ENCODE results near the gene NR4A3.
"Not testable (repeated sequence)": the region's sequence is repeated elsewhere in the genome, so short reads cannot be mapped to it uniquely, and the experiment has no call there.

Gene NR4A3

DNA sequence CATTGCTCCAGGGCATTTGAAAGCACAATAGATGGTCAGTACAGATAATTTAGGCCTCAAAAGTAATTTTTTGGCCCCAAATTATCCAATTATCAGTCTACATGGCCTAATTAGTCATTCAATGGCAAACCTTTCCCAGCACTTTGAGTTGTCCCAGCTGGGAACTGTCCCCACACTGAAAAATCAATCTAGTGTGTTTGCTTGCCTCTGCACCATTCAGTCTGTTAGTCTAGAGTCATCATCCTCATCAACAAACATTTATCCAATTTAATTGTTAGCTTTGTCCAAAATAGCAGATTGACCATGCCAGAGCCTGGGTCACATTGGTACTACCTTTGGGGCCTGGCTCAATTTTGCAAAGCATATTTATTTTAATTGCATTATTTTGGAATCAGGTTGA, 13.9 kb downstream of the NR4A3 start:
- DNase-seq: no peak

DNA sequence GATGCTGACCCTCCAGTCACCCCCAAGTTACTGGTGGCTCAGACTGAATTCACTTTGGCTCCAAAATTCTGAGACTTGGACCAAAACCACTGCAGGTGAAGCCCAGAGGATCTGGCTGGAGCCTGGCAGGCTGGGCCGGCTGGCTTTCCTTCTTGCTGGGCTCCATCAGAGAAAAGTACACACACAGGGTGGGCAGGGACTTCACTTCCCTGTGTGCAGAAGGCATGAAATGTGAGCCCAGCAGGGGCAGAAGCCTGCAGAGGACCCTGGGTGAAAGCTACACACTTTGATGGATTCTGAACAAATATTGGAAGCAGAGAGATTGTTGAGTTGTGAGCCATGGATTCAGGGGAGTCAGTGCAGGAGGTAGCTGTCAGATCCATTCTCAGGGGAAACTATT, 18.4 kb downstream of the NR4A3 start:
- no peak for DNase-seq

DNA sequence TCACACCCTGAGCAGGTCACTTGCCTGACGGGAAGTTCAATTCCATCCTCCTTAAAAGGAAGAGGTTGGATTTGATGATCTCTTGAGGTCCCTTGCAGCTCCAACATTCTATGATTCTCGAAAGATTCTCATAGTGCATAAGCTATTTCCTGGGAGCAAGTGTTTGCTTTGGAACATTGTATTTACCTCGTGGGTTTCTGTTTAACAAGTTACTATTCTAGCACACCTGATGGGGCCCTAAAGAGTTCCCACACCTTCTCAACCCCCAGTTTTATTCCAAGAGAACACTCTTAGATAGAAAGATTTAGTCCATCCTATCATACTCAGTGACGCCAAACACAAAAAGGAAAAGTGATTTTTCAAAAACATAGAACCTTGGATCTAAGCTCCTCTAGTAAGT, 23.4 kb downstream of the NR4A3 start:
- DNase-seq: no peak

- no peak for DNase-seq
Measured at GRCh38 chr9:99848447-99848846, 26.8 kb downstream of the NR4A3 start.

DNA sequence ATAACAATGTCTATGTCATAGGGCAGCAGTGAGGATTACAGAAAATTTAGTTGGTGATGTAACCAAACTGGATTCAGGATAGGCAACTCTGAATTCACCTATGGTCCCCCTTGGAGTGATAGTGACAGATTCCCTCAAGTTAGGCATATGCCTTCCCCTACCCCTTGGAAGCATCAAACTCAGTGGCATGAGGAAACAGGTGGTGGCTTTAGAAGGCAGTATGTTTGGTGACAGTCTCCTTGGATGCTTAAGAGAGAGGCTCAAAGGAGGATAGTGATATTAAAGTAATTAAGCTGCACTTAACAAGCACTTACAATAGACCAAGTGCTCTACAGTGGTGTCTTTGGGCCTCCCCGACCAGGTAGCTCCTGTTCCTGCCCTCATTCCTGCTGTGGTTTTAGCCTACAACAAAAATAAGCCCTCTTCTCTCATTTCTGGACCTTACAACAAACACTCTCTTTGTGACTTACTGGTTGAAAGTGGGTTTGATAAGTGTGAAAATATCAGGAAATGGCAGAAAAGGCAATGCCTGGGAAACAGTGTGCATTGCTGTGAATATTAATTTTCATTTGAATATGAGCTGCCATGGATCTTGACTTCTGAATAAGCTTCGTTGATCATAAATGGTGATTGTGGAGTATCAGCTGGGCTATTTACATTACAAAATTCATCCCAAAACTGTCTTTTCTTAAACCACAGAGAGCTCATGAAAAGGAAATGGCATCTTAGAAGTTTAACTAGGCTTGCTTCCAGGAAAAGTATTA, 29.2 kb downstream of the NR4A3 start:
- DNase-seq: no peak

GRCh38 chr9:99851500-99851822, 29.8 kb downstream of the NR4A3 start:
- no peak for DNase-seq

GRCh38 chr9:99852617-99853016, 30.9 kb downstream of the NR4A3 start:
- DNase-seq: no peak

DNA sequence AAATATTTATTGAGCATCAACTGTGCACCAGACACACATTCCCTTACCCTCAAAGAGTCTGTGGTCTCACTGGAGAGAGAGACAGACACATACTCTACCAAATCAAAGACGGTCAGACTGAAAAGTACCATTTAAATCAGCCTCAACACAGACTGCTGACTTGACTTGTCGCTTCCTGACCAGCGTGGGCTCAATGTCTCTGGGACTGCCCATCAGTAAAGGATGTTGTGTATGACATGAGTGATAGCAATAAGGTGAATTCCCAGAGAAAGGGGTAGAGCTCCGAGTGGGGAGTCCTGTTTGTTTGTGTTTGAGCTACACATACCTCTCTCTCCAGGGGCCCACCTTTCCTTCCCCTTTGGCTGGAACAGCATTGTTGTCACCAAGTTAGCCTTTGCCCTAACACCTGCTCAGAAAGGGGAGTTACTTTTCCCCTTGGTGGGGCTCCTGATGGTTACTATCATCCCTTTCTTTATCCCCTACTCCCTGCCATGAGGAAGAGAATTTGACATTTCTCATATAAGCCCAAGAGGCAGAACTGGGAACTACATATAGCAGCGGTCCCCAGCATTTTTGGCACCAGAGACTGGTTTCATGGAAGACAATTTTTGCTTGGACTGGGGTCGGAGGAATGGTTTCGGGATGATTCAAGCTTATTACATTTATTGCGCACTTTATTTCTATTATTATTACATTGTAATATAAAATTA, 33.9 kb downstream of the NR4A3 start:
- no peak for DNase-seq

DNA sequence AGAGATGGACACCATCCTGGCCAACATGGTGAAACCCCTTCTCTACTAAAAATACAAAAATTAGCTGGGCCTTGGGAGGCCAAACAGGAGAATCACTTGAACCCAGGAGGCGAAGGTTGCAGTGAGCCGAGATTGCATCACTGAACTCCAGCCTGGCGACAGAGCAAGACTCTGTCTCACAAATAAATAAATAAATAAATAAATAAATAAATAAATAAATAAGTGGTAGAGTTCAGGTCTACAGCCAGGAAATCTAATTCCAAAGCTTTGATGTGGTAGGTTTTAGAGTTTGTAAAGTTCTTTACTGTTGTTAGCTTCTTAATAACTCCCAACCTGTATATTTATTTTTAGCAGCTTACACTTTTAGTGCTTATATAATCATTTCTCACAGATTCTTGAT, 35.9 kb downstream of the NR4A3 start:
- not testable (repeated sequence) for DNase-seq

DNA sequence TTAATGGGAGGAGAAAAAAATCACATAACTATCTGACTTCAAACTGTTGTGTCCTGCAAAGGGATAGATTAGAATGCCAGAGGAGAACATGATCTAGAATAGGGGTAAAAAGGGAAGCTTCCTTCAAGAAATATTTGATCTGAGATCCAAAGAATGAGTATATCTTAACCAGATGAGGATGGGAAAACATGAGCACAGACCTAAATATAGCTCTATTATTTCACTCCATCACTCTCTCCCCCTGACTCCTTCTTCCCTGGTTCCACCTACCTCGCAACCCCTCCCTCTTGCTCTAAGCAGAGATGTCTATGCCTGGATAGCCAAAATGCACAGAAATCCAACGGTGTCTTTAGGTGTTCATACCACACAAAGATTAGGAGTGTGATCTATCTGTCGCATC, 36.4 kb downstream of the NR4A3 start:
- DNase-seq: no peak

DNA sequence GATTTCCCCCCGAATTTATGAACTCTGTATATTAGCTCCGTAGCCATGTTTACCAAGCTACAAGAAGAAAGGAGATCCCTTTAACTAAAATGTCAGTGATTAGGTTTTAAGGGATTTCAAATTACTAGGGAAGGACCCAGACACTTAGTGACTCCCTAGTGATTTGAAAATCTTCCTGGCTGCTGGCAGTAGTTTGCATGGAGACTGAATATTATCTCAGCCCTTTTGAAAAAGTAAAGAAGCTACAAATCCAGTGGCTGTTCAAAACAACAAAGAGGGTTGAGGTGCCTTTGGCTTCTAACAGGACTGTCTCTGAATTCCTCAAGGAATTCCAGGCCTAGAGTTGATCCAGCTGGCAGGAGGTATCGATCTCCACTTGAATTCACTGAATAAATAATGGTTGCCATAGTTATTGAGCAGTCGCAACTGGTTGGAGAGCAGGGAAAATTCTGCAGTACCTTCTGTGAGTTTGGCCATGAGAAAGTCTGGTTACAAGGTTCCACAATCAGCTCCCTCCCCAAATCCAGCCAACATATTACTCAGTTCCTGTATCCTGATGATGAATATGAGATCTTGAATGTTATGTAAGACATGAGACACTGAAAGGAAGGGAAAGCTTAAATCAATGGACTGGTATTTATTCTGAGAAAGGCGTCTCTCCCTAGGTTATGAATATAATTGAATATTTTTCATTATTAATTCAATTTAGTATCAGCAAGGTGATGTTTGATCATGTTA, 37.7 kb downstream of the NR4A3 start:
- no peak for DNase-seq

GRCh38 chr9:99860266-99860665, 38.6 kb downstream of the NR4A3 start:
- DNase-seq: no peak

- DNase-seq: no peak
Measured at GRCh38 chr9:99863955-99864354, 42.3 kb downstream of the NR4A3 start.

DNA sequence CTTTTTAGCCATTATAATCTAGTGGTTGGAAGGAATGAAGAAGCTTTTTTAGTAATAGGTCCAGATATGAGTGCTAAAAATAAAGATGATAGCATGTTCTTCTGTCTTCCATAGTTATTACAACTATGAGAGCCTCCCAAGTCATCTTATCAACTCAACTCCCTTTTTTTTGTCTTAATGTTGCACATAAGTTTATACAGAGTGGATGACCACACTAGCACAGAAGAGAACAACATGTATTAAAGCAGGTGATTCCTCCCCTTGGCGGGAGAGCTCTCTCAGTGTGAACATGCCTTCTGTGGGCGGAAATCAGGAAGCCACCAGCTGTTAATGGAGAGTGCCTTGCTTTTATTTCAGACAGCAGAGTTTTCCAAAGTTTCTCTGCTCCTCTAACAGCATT, 44.7 kb downstream of the NR4A3 start:
- no peak for DNase-seq

- DNase-seq: no peak
Measured at GRCh38 chr9:99867536-99867935, 45.9 kb downstream of the NR4A3 start.

GRCh38 chr9:99867968-99868367, 46.3 kb downstream of the NR4A3 start:
- DNase-seq: no peak

DNA sequence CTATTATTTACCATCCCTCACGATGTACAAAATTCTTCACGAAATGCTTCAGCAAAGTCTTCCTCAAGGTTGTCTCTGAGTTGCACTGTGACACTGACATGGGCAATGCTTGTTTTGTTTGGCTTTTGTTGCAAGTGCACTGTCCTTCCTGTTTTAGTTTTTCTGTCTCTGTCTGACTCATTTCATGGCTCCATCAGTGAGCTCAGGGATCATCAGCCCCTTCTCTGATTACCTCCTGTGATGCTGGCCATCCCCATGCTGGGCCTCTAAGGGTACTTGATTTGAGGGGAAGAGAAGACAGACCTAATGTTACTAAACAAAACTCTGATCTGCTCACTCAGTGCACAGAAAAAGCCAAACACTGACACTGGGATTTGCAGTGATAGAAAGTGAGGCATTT, 47.2 kb downstream of the NR4A3 start:
- no peak for DNase-seq

DNA sequence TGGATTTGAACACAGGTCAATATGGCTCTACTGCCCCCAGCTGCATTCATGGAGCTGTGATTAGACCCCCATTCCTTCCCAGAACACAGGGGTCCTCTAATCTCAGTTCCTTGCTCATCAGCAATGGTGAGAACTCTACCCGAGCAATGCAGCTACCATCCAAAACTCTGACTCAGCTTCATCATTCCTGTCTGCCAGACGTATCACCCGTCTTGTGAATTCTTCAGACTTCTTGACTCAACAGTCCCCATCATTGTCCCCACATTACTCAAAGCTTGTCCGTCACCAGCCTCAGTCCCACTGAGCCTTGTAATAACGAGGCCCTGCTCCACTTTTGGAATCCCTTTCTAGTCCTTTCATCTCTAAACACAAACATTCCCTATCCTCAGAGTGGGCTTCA, 48.4 kb downstream of the NR4A3 start:
- DNase-seq: no peak

- no peak for DNase-seq
Measured at GRCh38 chr9:99873531-99873930, 51.8 kb downstream of the NR4A3 start.

- DNase-seq: no peak
Measured at GRCh38 chr9:99873943-99874584, 52.4 kb downstream of the NR4A3 start.

DNA sequence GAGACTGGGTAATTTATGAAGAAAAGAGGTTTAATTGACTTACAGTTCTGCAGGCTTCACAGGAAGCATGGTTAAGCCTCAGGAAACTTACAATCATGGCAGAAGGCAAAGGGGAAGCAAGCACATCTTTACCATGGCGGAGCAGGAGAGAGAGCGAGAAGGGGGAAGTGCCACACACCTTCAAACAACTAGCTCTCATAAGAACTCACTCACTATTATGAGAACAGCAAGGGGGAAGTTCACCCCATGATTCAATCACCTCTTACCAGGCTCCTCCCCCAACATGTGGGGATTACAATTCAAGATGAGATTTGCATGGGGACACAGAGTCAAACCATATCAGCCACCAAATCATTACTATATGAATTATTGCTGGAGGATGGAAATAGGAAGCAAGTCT, 54.5 kb downstream of the NR4A3 start:
- DNase-seq: no peak

DNA sequence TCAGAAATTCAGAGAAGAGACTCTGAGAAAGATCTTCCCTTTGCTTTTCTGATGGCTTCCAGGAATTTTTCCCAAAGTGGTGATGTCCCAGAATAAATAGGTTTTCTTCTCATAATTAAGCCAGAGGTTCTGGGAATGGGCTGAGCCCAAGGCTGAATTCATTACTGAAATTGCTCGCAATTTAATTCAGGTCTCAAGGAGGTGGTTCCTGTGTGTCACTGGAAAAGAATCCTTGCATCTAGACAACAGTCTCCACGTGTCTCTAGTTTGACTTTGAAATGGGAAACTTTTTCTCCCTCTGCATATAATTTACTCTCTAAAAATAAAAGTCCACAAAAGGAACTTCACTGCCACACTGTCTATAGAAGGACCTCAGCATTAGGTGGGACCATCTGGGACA, 57.0 kb downstream of the NR4A3 start:
- DNase-seq: no peak

- no peak for DNase-seq
Measured at GRCh38 chr9:99881769-99882168, 60.1 kb downstream of the NR4A3 start.

DNA sequence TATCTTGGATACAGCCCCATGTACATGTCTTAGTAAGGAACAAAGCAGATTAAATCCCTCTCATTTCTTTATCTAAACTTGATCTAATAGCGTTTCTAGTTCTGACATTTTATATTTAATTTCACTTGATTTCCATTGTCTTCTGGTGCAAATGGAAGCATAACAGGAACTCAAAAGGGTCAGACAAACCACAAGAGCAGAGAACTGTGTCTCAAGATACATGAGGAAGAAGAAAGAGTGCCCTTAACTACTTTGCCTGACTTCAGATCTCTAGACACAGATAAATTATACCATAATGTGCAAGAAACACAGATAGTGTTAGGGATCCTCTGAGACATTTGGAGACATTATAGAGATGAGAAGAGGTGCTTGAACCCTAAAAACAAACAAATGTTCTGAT, 64.1 kb downstream of the NR4A3 start:
- DNase-seq: peak; percentile 56

All from GF-D8 (cell line).